Body of pancreas (tissue), 4 donors: Measurements from ENCODE around the gene EP400.

Experiments
- CTCF ChIP-seq, 7 experiments: fragments of 450-650 bp in 4 of 7; fragments of 200-600 bp in 3 of 7; sonication (generic) in 3 of 7; IDR thresholded peaks; one replicate each; pipeline ENCODE4 v1.5.1; 2016 to 2019; ENCODE audit warnings: antibody characterized with exemption in 7 of 7
- POLR2A ChIP-seq, 3 donors: fragments of 450-650 bp; IDR thresholded peaks; one replicate each; pipeline ENCODE4 v1.6.1; 2016; ENCODE audit warnings: antibody characterized with exemption in 3 of 3, mild to moderate bottlenecking in 2 of 3

- TF ChIP-seq CTCF (IDR thresholded peaks at IDR 0.05), result no peak
- no peak for TF ChIP-seq POLR2A (IDR thresholded peaks at IDR 0.05)
Measured at GRCh38 chr12:131946757-131947156, 3.0 kb upstream of the EP400 start.
